RWPE1 (cell line): ENCODE measurements around the gene CFAP90.

ENCODE experiments used
- CTCF ChIA-PET: fragments of 350-600 bp; sonication (Branson Sonifier 250); formaldehyde crosslinking; extraction: SDS; loops from one replicate; lab custom pipeline; 2021; lab: Yijun Ruan, JAX
- POLR2A ChIA-PET: fragments of 400-600 bp; formaldehyde crosslinking; extraction: SDS; loops from one replicate; lab custom pipeline; 2020; ENCODE audit warnings: antibody characterized with exemption; ENCODE audit not compliant: low non-redundant PET; lab: Yijun Ruan, JAX
- DNase-seq: peaks from one replicate; pipeline ENCODE4 v3.0.0; 2012; ENCODE audit warnings: low spot score
- H3K27ac ChIP-seq: fragments of 450-650 bp; 2 replicates; pipeline ENCODE4 v1.5.1; 2017
- TF ChIP-seq, protein P1 (sequence below): fragments of 450-650 bp; conservative IDR thresholded peaks from 2 replicates; pipeline ENCODE4 v1.5.1; 2017; ENCODE audit warnings: low read depth, mild to moderate bottlenecking

The CFAP90 gene

DNA sequence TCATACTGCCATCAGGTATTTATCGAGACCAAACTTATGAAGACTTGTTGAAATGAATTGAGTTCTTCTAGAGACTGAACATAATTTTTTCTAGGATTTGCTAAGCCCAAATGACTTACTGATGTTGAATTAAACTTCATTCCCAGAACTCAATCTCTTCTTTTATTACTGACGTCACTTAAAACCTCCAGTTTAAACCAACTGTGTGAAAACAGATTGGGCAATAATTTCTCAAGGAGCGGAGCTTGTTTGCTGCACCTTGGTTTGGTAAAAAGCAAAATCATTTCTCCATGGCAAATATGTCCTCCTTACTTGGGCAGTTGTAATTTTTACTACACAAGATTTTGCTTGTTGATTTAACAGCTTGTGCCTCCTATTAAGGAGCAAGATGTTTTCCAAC, 37.4 kb downstream of the CFAP90 start:
- no peak for DNase-seq
- ChIA-PET POLR2A (no interaction called here), CTCF (no interaction called here)
- no peak overlapping the region for H3K27ac ChIP-seq
- TF ChIP-seq, protein P1, sequence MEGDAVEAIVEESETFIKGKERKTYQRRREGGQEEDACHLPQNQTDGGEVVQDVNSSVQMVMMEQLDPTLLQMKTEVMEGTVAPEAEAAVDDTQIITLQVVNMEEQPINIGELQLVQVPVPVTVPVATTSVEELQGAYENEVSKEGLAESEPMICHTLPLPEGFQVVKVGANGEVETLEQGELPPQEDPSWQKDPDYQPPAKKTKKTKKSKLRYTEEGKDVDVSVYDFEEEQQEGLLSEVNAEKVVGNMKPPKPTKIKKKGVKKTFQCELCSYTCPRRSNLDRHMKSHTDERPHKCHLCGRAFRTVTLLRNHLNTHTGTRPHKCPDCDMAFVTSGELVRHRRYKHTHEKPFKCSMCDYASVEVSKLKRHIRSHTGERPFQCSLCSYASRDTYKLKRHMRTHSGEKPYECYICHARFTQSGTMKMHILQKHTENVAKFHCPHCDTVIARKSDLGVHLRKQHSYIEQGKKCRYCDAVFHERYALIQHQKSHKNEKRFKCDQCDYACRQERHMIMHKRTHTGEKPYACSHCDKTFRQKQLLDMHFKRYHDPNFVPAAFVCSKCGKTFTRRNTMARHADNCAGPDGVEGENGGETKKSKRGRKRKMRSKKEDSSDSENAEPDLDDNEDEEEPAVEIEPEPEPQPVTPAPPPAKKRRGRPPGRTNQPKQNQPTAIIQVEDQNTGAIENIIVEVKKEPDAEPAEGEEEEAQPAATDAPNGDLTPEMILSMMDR: no peak

DNA sequence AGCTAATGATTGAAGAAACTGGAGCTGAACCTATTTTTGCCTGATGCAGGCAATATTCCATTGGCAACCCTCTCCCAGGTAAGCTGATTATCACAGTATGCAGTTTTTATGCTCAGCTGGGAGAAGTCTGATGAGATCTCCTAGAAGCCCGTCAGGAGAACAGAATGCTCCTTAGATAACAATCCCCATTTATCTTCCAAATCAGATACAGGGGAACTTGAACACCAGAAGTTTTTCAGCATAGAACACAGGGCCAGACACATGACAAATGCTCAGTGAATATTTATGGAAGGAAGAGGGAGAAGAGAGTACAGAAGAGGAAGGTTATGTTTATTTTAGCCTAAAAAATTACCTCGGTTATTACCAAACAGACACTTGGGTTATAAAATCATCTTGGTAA, 37.9 kb downstream of the CFAP90 start:
- no peak overlapping the region for H3K27ac ChIP-seq
- POLR2A ChIA-PET: no interaction called here
- TF ChIP-seq, protein P1: no peak
- CTCF ChIA-PET: interaction anchor here (1.0 kb wide), 1 partner anchor 67 kb away, joined by 3 read pairs; no protein-coding TSS in a partner anchor
- DNase-seq: no peak

DNA sequence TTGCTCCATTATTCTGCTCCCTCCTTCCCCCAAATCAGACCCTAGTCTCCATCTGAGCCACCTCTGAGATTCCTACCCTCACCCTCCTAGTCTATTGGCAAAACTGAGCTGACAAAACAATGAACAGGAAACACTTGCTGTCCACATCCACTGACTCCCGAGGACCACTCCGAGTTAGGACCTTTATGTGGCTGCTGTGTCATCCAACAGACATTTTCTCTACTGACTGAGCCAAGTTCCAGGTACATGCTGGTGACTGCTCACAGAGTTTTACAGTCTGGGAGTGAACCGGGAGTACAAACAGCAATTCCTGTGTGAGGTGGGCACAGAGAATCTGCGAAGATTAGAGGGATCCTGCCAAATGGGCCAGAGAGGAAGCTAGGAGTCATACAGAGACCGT, 39.2 kb downstream of the CFAP90 start:
- TF ChIP-seq, protein P1: no peak
- H3K27ac ChIP-seq: no peak overlapping the region
- ChIA-PET CTCF (interaction anchor here (1.0 kb wide), 1 partner anchor 66 kb away, joined by 3 read pairs; no protein-coding TSS in a partner anchor), POLR2A (no interaction called here)
- no peak for DNase-seq

DNA sequence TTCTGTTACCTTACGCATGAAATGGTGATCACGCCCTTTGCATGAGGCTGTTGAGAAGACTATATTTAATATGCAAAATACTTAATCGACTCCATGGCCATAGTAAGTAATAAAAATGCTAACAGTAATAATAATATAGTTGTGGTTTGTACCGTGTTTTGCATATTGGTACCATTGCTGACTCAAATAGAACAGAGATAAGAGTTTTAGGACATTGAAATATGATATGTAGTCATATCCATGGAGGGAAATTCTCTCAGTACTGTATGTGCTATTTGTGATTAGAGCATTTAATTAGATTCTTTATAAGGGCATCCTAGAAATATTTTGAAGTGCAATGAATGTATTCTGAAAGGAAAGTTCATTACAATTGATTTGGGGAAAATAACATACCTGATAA, 41.9 kb downstream of the CFAP90 start:
- TF ChIP-seq, protein P1: no peak
- ChIA-PET POLR2A (no interaction called here), CTCF (no interaction called here)
- H3K27ac ChIP-seq: no peak overlapping the region
- no peak for DNase-seq

DNA sequence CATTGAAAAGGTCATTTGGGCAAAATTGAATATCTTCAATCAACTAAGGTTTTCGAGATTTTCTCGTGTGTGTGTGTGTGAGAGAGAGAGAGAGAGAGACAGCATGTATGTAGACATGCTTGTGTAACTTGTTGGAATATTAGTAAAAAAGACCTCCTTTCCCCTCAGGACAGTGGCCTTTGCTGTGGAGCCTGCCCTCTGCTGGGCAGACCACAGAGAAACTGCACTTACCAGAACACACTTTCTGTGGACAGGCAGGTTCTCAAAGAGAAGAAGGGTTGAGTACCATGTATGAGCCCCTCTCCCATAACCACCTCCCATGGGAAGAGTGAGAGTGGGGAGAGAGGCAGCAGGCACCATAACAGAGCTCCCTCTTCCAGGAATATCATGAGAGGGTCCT, 45.6 kb downstream of the CFAP90 start:
- DNase-seq: no peak
- TF ChIP-seq, protein P1: no peak
- ChIA-PET CTCF (no interaction called here), POLR2A (no interaction called here)
- no peak overlapping the region for H3K27ac ChIP-seq

DNA sequence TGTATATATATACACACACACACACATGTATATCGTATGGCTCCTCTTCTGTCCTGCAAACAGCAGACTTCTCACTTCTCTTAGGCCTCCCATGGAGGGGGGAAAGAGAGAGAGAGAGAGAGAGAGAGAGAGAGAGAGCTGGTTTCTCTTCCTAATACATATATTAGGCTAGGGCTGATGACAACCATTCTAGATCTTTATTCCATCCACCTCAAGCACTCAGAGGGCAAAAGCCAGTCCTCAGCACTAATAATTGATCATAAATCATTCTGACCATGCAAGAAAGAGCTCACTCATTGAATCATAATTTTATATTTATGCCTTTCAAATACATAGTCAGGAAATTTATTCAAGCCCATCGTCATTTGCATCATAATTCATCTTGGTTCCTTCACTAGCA, 47.0 kb downstream of the CFAP90 start:
- no peak for DNase-seq
- ChIA-PET POLR2A (no interaction called here), CTCF (interaction anchor here (0.6 kb wide), 2 partner anchors 99 to 1104 kb away, joined by 3 to 5 read pairs; no protein-coding TSS in a partner anchor)
- no peak overlapping the region for H3K27ac ChIP-seq
- TF ChIP-seq, protein P1: no peak
